Prostate gland (tissue), 2 donors: ENCODE measurements around the gene WDR3.

Experiments
- CTCF ChIP-seq, 4 experiments: fragments of 200-600 bp in 2 of 4; fragments of 450-650 bp in 2 of 4; sonication (generic) in 2 of 4; IDR thresholded peaks; 1 replicate in 3 of 4; 2 replicates in 1 of 4; pipeline ENCODE4 v1.5.1; 2016 to 2019; ENCODE audit warnings: antibody characterized with exemption in 4 of 4, mild to moderate bottlenecking in 2 of 4, moderate library complexity in 2 of 4
- POLR2AphosphoS5 ChIP-seq: sonication (generic); formaldehyde crosslinking; IDR thresholded peaks from one replicate; pipeline ENCODE4 v1.6.1; 2017; ENCODE audit warnings: antibody characterized with exemption

GRCh38 chr1:117952386-117952785, 22.8 kb downstream of the WDR3 start:
- TF ChIP-seq POLR2AphosphoS5 = no peak
- TF ChIP-seq CTCF (IDR thresholded peaks at IDR 0.05) = no peak
